Right lobe of liver (tissue), 6 donors: Measurements from ENCODE around the gene MRAP. TPM values are rescaled to one million over a fixed set of nuclear protein-coding genes. Genes with fewer than 3 reads are reported as not detected.

Experiments
- ATAC-seq, 4 donors: fragments of 200-7000 bp; cut with Tn5 transposase; one replicate each; pipeline ENCODE4 v1.9.1; 2020; ENCODE audit warnings: mild to moderate bottlenecking in 4 of 4, moderate library complexity in 4 of 4
- DNase-seq, 3 donors: peaks; one replicate each; pipeline ENCODE4 v3.0.0-alpha.2; 2020
- H3K27ac ChIP-seq, 3 donors: fragments of 200-600 bp; one replicate each; pipeline ENCODE4 v1.8.0; 2022
- H3K27me3 ChIP-seq, 2 donors: fragments of 200-600 bp; one replicate each; pipeline ENCODE4 v1.8.0; 2022
- H3K36me3 ChIP-seq, 4 donors: fragments of 200-600 bp; sonication (generic) in 1 of 4; one replicate each; pipeline versions ENCODE4 v1.5.1 to v1.8.0; 2017 to 2022; ENCODE audit warnings: control low read depth in 1 of 4
- H3K4me1 ChIP-seq, 4 donors: fragments of 200-600 bp; sonication (generic) in 1 of 4; one replicate each; pipeline versions ENCODE4 v1.5.1 to v1.8.0; 2017 to 2022; ENCODE audit warnings: control low read depth in 1 of 4
- H3K4me3 ChIP-seq, 3 donors: fragments of 200-600 bp; one replicate each; pipeline ENCODE4 v1.8.0; 2022
- H3K9me3 ChIP-seq, 4 donors: fragments of 200-600 bp; sonication (generic) in 1 of 4; one replicate each; pipeline versions ENCODE4 v1.5.1 to v1.8.0; 2017 to 2022; ENCODE audit warnings: control low read depth in 1 of 4
- POLR2A ChIP-seq: fragments of 450-650 bp; IDR thresholded peaks from one replicate; pipeline ENCODE4 v1.6.1; 2017; ENCODE audit warnings: antibody characterized with exemption, mild to moderate bottlenecking
- WGBS: methylation state at CpG from one replicate; pipeline ENCODE4 v1.1.6; 2018; ENCODE audit warnings: low coverage, low lambda C conversion rate; ENCODE audit not compliant: insufficient coverage; ENCODE audit errors: missing lambda C conversion rate; 5-methylcytosine and 5-hydroxymethylcytosine counted together
- intact Hi-C, 2 donors: fragments of 100-400 bp; cut with DNase I; formaldehyde crosslinking; loops; one replicate each; pipeline versions ENCODE4 v1.11.2 to v1.14.1; 2022
- total RNA-seq, 6 experiments: library from RNA; depleted of rRNA in 2 of 6; stranded (reverse); fragments of >200 nt in 2 of 6; fragmentation: NEBNext Ultra II Directional in 3 of 6; extraction: Animal tissue kit (Norgen Biotek cat#: 25700) in 3 of 6; gene quantifications; one replicate each; pipeline versions ENCODE4 v1.1.0 to v1.2.4, GENCODE V29; 2016 to 2023
- TF ChIP-seq, protein P1 (sequence below), 4 donors: fragments of 200-600 bp in 3 of 4; fragments of 450-650 bp in 1 of 4; IDR thresholded peaks; one replicate each; pipeline versions ENCODE4 v1.5.1 to v1.8.0; 2016 to 2022; ENCODE audit warnings: antibody characterized with exemption in 4 of 4, mild to moderate bottlenecking in 2 of 4
- donor health status: DM: no; HTN: yes; CAD: no.
- donor health status: DM: no; HTN: no; CAD: no.
- donor health status: DM: no; HTN: no; CAD: no.
- donor health status: DM: no; HTN: yes; CAD: no.
- donor health status: DM: no; HTN: yes; CAD: no.

Gene MRAP
- total RNA-seq, 6 experiments from 2014 or later = 0.37 to 3.0 (median 1.7) TPM; not detected in 1

DNA sequence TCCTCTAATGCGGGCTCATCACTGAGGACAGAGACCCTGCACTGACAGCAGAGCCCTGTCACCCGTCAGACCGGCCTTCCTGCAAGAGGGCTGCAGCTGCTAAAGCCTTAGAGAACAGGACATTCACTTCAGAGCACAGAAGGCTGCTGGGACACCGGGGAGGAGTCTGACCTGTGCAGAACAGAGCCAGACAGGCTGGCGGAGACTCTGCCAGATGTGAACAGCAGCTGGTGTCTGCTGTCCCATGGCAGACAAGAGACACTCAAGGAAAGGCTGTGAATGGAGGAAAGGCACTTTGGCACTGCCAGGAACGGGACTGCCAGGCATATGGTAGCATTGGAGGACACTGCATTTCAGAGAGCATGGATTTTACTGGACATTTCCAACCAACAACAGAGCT lies 21.4 kb downstream of the MRAP start:
- TF ChIP-seq POLR2A = no peak
- TF ChIP-seq, protein P1, sequence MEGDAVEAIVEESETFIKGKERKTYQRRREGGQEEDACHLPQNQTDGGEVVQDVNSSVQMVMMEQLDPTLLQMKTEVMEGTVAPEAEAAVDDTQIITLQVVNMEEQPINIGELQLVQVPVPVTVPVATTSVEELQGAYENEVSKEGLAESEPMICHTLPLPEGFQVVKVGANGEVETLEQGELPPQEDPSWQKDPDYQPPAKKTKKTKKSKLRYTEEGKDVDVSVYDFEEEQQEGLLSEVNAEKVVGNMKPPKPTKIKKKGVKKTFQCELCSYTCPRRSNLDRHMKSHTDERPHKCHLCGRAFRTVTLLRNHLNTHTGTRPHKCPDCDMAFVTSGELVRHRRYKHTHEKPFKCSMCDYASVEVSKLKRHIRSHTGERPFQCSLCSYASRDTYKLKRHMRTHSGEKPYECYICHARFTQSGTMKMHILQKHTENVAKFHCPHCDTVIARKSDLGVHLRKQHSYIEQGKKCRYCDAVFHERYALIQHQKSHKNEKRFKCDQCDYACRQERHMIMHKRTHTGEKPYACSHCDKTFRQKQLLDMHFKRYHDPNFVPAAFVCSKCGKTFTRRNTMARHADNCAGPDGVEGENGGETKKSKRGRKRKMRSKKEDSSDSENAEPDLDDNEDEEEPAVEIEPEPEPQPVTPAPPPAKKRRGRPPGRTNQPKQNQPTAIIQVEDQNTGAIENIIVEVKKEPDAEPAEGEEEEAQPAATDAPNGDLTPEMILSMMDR (IDR thresholded peaks at IDR 0.05) = no peak
- H3K27ac ChIP-seq = no peak overlapping the region
- DNase-seq (peak in 1 of 3 donors; percentile 23), ATAC-seq (no peak)
- WGBS = 90% methylated on average over 6 of the region's 6 CpGs
- H3K9me3 ChIP-seq = no peaks in the 10 kb centered on the region
- H3K4me1 ChIP-seq = no peaks in the 10 kb centered on the region
- H3K36me3 ChIP-seq = peaks cover 0 to 97% (median 36%) of the 10 kb centered on the region in 4 donors
- no peaks in the 10 kb centered on the region for H3K27me3 ChIP-seq
- intact Hi-C loops = no loop called here
- H3K4me3 ChIP-seq = no peak overlapping the region

DNA sequence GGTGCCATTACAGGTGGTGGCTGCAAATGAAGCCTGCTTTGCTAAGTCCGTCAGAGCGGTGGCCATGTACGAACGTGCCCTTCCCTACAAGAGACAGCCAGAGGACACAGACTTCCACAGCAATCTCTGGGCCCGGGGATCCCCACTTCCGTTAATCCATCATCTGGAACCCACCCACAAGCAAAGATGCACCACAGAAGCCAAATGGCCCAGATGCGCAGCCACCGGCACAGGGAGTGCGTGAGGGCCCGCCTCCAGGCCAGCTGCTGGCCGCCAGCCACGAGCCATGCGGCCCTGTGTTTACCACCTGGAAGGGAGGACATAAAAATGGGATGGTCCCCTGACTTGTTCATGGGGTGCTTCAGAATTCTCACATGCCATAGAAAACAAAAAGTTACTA lies 22.1 kb downstream of the MRAP start:
- no peak for ATAC-seq
- no peak for TF ChIP-seq POLR2A
- TF ChIP-seq, protein P1 (IDR thresholded peaks at IDR 0.05) = no peak

DNA sequence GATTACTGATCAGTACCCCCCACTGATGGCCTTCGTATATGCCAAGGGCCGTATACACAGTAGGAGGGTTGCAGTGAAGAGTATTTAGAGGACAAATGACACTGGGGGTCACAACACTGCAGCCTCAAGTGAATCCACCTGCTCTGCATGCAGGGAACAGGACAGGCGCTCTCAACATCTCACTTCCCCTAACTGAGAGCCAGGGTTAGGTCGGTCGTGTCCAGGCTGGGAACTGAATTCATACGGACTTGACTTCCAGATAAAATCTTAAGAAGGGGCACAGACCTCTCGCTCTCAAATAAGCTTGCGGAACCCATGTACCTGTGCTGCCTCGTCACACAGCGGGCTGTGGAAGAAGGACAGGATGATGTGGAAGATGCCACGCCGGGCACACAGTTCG lies 22.8 kb downstream of the MRAP start:
- TF ChIP-seq POLR2A = no peak
- TF ChIP-seq, protein P1 (IDR thresholded peaks at IDR 0.05) = no peak
- intact Hi-C loops = no loop called here
- DNase-seq (peak in 1 of 3 donors; percentile 28), ATAC-seq (no peak)
- Histone ChIP-seq H3K4me3 (no peak overlapping the region), H3K36me3 (peaks cover 0 to 94% (median 35%) of the 10 kb centered on the region in 4 donors), H3K4me1 (no peaks in the 10 kb centered on the region), H3K9me3 (no peaks in the 10 kb centered on the region), H3K27ac (no peak overlapping the region), H3K27me3 (no peaks in the 10 kb centered on the region)
- WGBS = 91% methylated on average over 9 of the region's 13 CpGs

More for the DNA sequence above, 22.1 kb downstream of the MRAP start:
- no peaks in the 10 kb centered on the region for H3K27me3 ChIP-seq
- no peaks in the 10 kb centered on the region for H3K9me3 ChIP-seq
- no peak overlapping the region for H3K4me3 ChIP-seq
- intact Hi-C loops = no loop called here
- no peaks in the 10 kb centered on the region for H3K4me1 ChIP-seq
- peak in 1 of 3 donors; percentile 26 for DNase-seq
- 91% methylated on average over 4 of the region's 13 CpGs for WGBS
- H3K36me3 ChIP-seq = peaks cover 0 to 95% (median 39%) of the 10 kb centered on the region in 4 donors
- H3K27ac ChIP-seq = no peak overlapping the region

DNA sequence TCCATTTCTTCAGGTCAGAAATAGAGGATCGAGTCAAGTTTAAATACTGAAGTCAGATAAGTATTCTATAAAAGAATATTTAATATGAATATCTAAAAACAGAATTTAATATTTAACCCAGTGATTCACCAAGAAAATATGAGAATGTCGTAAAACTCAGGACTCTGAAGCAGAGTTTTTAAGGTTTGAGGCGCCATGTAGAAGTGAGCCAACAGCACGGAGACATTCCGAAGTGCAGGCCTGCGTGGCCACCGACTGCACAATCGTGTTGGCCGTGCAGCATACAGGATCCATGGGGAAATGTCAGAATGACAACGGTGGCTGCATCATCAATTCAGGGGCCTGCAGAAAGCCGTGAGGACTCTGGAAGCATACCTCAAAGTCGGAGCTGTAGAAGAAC lies 23.4 kb downstream of the MRAP start:
- intact Hi-C loops = no loop called here
- Histone ChIP-seq H3K27ac (no peak overlapping the region), H3K4me1 (no peaks in the 10 kb centered on the region), H3K36me3 (peaks cover 0 to 94% (median 32%) of the 10 kb centered on the region in 4 donors), H3K9me3 (no peaks in the 10 kb centered on the region), H3K4me3 (no peak overlapping the region), H3K27me3 (no peaks in the 10 kb centered on the region)
- TF ChIP-seq, protein P1 (IDR thresholded peaks at IDR 0.05) = no peak
- no peak for TF ChIP-seq POLR2A
- no peak for ATAC-seq
- DNase-seq = peak in 1 of 3 donors; percentile 4
- WGBS = 86% methylated on average over 8 of the region's 12 CpGs

DNA sequence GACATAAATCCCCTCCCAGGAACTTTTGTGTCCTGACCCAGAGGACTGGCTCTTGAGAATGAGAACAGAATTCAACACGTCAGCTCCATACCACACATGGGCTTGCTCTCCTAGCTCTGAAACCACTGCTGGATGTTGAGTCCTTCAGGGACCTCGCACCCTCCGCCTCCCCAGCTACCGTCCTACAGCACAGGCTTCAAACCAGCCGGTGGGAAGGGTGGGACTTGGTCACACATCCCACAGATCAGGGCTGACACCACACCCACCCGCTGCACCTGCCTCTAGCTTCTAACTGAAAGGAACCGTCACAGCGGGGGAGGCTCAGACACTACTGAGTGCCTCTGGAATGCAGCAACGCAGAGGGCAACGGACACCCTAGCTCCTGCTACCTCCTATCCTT lies 24.0 kb downstream of the MRAP start:
- no peak overlapping the region for H3K27ac ChIP-seq
- H3K36me3 ChIP-seq = peaks cover 0 to 88% (median 33%) of the 10 kb centered on the region in 4 donors
- intact Hi-C loops = no loop called here
- WGBS = 60% methylated on average over 1 of the region's 10 CpGs
- H3K4me1 ChIP-seq = no peaks in the 10 kb centered on the region
- DNase-seq (peak in 1 of 3 donors; percentile 31), ATAC-seq (no peak)
- TF ChIP-seq, protein P1 (IDR thresholded peaks at IDR 0.05) = no peak
- TF ChIP-seq POLR2A = no peak
- H3K9me3 ChIP-seq = no peaks in the 10 kb centered on the region
- no peak overlapping the region for H3K4me3 ChIP-seq
- H3K27me3 ChIP-seq = no peaks in the 10 kb centered on the region
